NK-92 (cell line): ENCODE results near the gene RAB11B.
A peak's percentile ranks its signal among the peaks of the same experiment; 100 is the strongest.
"Not testable (repeated sequence)": the region's sequence is repeated elsewhere in the genome, so short reads cannot be mapped to it uniquely, and the experiment has no call there.

Experiments used
- DNase-seq: peaks from one replicate; lab custom pipeline; 2025; ENCODE audit not compliant: unreplicated experiment; lab: John Stamatoyannopoulos, UW

The RAB11B gene

GRCh38 chr19:8389891-8390616 is at the start of gene RAB11B:
Gene RAB11B (plus strand): TSS chr19:8390360. CDS start chr19:8390417, 57 bp downstream.
- DNase-seq = peak; percentile 93

DNA sequence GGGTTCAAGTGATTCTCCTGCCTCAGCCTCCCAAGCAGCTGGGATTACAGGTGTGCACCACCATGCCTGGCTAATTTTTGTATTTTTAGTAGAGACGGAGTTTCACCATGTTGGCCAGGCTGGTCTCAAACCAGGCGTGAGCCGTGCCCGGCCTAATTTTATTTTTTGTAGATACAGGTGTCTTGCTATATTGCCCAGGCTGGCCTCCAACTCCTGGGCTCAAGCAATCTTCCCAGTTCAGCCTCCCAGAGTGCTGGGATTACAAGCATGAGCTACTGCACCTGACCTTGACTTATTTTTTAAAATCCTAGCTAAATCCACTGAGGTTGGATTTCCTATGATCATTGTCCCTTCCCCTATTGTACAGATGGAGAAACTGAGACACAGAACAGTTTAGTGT is 48.7 kb upstream of the RAB11B start:
- not testable (repeated sequence) for DNase-seq

GRCh38 chr19:8342316-8342683 is 47.9 kb upstream of the RAB11B start:
- DNase-seq = no peak

DNA sequence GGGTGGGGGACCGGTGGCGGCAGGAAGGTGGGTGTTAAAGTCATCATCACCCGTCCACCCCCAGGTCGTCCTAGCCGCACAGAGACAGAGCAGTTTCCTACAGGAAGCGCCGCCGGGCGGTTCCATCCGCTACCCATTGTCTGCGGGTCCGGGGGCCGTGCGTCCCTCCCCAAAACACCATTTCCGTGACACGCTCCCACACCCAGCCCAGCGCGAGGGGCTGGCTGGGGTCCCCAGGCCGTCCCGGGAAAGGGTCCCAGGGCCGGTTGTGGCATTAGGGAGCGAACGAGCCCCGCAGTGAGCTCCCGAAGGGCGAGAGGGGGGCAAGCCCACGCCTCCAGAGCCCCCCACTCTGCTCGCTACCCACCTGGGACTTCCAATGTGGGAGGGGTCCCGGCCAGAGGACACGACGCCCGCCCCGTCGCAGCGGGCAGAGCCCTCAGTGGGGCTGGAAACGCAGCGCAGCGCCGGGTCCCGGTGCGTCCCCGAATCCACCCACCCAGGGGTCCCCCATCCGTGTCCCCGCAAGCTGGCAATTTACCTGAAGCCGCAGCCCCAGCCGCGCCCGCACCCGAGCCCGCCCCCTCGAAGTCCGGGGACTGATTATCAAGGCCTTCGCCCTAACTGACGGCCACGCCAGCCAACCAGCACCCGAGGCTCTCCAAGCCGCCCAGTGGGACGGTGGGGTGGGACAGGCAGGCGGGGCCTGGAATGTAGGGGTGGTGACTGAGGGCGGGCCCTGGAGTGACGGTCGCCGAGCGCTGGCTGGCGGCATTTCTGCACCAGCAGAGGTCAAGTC is 47.3 kb upstream of the RAB11B start, which contains the start of gene KANK3:
Gene KANK3 (minus strand): TSS at position 579 of the 799 bp plus-strand sequence. CDS start 5,434 bp downstream, outside the sequence.
- DNase-seq = peak; percentile 69

DNA sequence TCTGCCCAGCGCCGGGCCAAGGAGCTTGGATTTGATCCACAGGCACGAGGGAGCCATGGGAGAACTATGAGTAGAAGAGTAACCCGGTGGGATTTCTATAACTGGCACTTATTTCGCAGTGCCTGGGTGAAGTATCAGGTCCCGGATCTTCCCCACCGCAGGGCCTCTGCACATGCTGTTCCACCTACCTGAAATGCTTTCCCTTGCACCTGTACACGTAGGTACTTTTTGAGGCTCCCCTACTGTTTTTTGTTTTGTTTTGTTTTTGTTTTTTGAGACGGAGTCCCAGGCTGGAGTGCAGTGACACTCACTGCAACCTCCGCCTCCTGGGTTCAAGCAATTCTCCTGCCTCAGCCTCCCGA is 46.7 kb upstream of the RAB11B start:
- DNase-seq = no peak

GRCh38 chr19:8349629-8350372 is 40.4 kb upstream of the RAB11B start:
- not testable (repeated sequence) for DNase-seq

GRCh38 chr19:8352134-8352827 is 37.9 kb upstream of the RAB11B start:
- no peak for DNase-seq

GRCh38 chr19:8352845-8353244 is 37.3 kb upstream of the RAB11B start:
- DNase-seq = not testable (repeated sequence)

DNA sequence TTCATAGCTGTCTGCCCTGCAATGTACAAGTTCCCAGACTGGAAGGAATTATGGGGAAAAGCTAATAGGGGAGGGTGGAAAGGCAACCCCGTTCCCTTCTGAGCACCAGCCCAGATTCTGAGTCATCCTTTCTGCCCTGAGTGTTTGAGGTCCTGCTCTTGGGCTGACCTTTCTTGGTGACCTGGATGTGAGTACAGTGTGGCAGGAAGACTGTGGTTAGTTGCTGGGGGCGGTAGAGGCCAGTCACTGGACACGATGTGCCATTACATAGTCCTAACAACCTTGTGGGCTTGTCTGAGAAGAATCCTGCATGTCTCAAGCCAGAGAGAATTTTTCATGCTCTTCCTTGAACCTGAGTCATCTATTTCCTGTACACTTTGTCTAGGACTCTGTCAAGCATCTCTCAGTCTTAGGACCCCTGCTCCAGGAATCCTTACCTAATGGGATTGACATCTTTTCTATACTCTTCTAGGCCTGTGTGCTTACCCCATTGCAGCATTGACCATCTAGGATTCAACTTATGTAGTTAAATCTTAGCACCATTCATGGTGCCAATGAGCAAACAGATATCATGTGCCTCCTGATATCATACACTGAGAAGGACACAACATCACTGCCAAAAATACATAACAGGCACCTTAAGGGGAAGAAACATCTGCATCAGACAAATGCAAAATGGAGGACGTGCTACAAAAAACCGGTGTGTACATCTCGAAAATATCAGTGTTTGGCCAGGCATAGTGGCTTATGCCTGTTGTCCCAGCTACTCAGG is 34.3 kb upstream of the RAB11B start:
- no peak for DNase-seq

DNA sequence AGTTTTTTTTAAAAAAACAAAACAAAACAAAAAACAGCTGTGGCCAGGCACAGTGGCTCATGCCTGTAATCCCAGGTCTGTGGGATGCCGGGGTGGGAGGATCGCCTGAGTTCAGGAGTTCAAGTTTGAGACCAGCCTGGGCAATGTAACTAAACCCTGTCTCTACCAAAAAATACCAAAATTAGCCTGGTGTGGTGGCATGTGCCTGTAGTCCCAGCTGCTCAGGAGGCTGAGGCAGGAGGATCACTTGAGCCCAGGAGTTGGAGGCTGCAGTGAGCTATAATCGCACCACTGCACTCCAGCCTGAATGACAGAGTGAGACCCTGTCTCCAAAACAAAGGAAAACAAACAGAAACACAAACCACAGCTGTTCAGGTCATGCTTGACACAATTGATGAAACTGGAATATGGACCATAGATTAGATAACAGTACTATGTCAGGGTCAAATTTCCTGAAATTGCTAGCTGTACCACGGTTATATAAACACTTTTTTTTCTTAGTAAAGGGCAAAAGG is 33.1 kb upstream of the RAB11B start:
- DNase-seq = no peak

- no peak for DNase-seq
These were observed 31.2 kb upstream of the RAB11B start for GRCh38 chr19:8358948-8359347.

GRCh38 chr19:8360196-8360595 is 30.0 kb upstream of the RAB11B start:
- no peak for DNase-seq

- DNase-seq = no peak
These were observed 28.0 kb upstream of the RAB11B start for GRCh38 chr19:8361921-8362793.

GRCh38 chr19:8363803-8364771 is 26.1 kb upstream of the RAB11B start, which contains the start of gene ANGPTL4:
Gene ANGPTL4 (plus strand): TSS chr19:8364155. CDS start chr19:8364322, 167 bp downstream.
- no peak for DNase-seq

- DNase-seq = no peak
These were observed 24.0 kb upstream of the RAB11B start for GRCh38 chr19:8366121-8366581.

- no peak for DNase-seq
These were observed 23.2 kb upstream of the RAB11B start for GRCh38 chr19:8366961-8367326.

DNA sequence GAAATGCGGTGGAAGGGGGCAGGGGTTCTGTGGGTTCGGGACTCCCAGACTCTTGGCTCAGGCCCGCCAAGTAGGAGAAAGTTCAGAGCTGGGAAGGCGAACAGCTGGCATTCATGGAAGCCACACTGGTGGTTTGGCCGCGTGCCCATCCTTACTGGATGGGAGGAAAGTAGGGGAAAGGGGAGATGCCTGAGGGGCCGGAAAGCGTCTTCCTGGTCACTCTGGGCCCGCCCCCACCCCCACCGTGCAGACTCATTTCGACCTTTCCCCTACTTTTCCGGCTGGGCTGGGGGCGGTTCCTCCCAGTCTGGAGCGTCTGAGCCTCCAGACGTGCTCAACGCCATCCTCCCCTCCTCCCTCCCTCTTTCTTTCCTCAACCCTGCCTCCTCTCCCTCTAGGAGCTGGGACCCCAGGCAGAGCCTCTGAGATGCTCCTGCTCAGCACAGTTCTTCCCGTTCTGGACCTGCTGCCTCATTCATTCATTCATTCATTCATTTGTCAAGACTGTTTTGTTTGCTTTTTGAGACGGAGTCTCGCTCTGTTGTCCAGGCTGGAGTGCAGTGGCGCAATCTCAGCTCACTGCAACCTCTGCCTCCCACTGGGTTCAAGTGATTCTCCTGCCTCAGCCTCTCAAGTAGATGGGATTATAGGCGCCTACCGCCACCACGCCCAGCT is 22.7 kb upstream of the RAB11B start:
- DNase-seq = no peak
